Spleen (tissue), 11 donors: ENCODE measurements around the gene TRIM8. TPM values are rescaled to one million over a fixed set of nuclear protein-coding genes. Genes with fewer than 3 reads are reported as not detected.

Source experiments
- DNase-seq: peaks from one replicate; pipeline ENCODE4 v3.0.0-alpha.2; 2020
- H3K27ac ChIP-seq, 8 donors: fragments of 200-600 bp; sonication (generic) in 7 of 8; 1 replicate in 4 of 8; 2 replicates in 4 of 8; pipeline versions ENCODE4 v1.5.0 to v1.8.0; 2016 to 2021; ENCODE audit warnings: inconsistent platforms in 4 of 8, mild to moderate bottlenecking in 4 of 8, moderate library complexity in 1 of 8
- H3K27me3 ChIP-seq, 7 donors: fragments of 200-600 bp; sonication (generic) in 6 of 7; replicated peaks in 1 of 7; 1 replicate in 4 of 7; 2 replicates in 3 of 7; pipeline versions ENCODE4 v1.5.0 to v1.8.0; 2016 to 2021; ENCODE audit warnings: inconsistent platforms in 3 of 7, mild to moderate bottlenecking in 1 of 7
- H3K36me3 ChIP-seq, 6 donors: fragments of 200-600 bp; sonication (generic) in 5 of 6; 1 replicate in 4 of 6; 2 replicates in 2 of 6; pipeline versions ENCODE4 v1.5.0 to v1.8.0; 2016 to 2021; ENCODE audit warnings: inconsistent platforms in 2 of 6
- H3K4me1 ChIP-seq, 6 donors: fragments of 200-600 bp; sonication (generic) in 5 of 6; 1 replicate in 3 of 6; 2 replicates in 3 of 6; pipeline versions ENCODE4 v1.5.0 to v1.8.0; 2016 to 2021; ENCODE audit warnings: inconsistent platforms in 3 of 6
- H3K4me3 ChIP-seq, 8 donors: fragments of 200-600 bp; sonication (generic) in 7 of 8; 1 replicate in 4 of 8; 2 replicates in 4 of 8; pipeline versions ENCODE4 v1.5.0 to v1.8.0; 2016 to 2021; ENCODE audit warnings: inconsistent platforms in 4 of 8, mild to moderate bottlenecking in 4 of 8, moderate library complexity in 2 of 8
- H3K9me3 ChIP-seq, 8 donors: fragments of 200-600 bp; sonication (generic) in 7 of 8; 1 replicate in 4 of 8; 2 replicates in 4 of 8; pipeline versions ENCODE4 v1.5.0 to v1.8.0; 2016 to 2021; ENCODE audit warnings: inconsistent platforms in 4 of 8
- POLR2A ChIP-seq, 3 donors: fragments of 450-650 bp; IDR thresholded peaks; one replicate each; pipeline ENCODE4 v1.5.1; 2017; ENCODE audit warnings: antibody characterized with exemption in 3 of 3, mild to moderate bottlenecking in 1 of 3
- POLR2AphosphoS5 ChIP-seq, 3 donors: sonication (generic); formaldehyde crosslinking; IDR thresholded peaks; one replicate each; pipeline ENCODE4 v1.5.1; 2017; ENCODE audit warnings: antibody characterized with exemption in 3 of 3
- WGBS, 5 donors: extraction: QIAGEN DNeasy Blood & Tissue Kit in 3 of 5; methylation state at CpG; one replicate each; pipeline versions ENCODE4 v1.1.5 to v1.1.7; 2013 to 2018; 5-methylcytosine and 5-hydroxymethylcytosine counted together
- intact Hi-C: fragments of 100-400 bp; cut with DNase I; formaldehyde crosslinking; loops from one replicate; pipeline ENCODE4 v1.15.0; 2023; ENCODE audit warnings: low total_unique reads
- polyA plus RNA-seq, 3 donors: library from polyadenylated mRNA; stranded (reverse); fragments of 200-250 nt; gene quantifications; one replicate each; pipeline ENCODE4 v1.2.1, GENCODE V29; 2013
- total RNA-seq, 7 donors: library from RNA; depleted of rRNA in 3 of 7; stranded (reverse); fragments of >200 nt in 3 of 7; fragmentation: NEBNext Ultra II Directional in 4 of 7; extraction: Animal tissue kit (Norgen Biotek cat#: 25700) in 4 of 7; gene quantifications; one replicate each; pipeline versions ENCODE4 v1.1.0 to v1.2.1, GENCODE V29; 2016 to 2021
- TF ChIP-seq, protein P1 (sequence below), 11 experiments: fragments of 200-600 bp in 7 of 11; fragments of 450-650 bp in 4 of 11; sonication (generic) in 4 of 11; IDR thresholded peaks in 8 of 11; conservative IDR thresholded peaks in 3 of 11; 1 replicate in 7 of 11; 2 replicates in 4 of 11; pipeline versions ENCODE4 v1.4.0 to v1.8.0; 2016 to 2021; ENCODE audit warnings: antibody characterized with exemption in 11 of 11, inconsistent platforms in 4 of 11, mild to moderate bottlenecking in 1 of 11
- donor health status: healthy with polysubstance abuse.
- donor health status: DM: no; HTN: no; CAD: no; lungs with moderate emphysema.
- donor health status: DM: no; HTN: no; CAD: no.
- donor health status: Bipolar disorder and iron deficiency.
- donor health status: healthy.
- donor health status: DM: no; HTN: no; CAD: no.
- donor health status: DM: yes; HTN: yes; CAD: no.

The TRIM8 gene
- total and polyA plus RNA-seq, 10 donors, result 23.5 to 116 (median 87.8) TPM

DNA sequence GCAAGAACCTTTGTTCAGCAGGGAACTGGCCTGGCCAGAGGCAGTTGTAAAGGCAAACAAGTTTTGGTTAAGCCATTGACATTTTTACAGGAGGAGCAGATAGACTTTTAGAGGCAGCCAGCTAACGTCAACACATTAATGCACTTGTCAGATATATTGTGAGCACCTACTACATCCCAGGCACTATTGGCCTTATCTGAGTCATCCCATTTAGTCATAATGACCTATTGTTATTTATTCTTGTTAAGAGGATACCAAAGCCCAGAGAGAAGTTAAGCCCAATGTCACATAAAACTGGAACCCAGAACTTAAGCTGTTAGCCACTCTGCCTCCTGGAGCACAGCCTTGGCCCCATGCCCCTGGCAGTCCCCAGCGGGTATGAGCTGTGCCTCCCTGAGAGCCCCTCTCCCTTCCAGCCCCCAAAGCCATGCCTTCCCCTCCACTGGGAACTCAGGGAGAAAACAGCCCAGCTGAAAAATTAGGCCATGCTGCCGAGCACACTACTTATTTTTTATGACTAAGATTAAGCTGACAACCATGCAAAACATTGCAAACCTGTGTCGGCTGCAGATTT, 32.7 kb upstream of the TRIM8 start:
- Histone ChIP-seq H3K27ac (peak overlapping the region in 5 of 8 donors; percentile 14 to 55 (median 31)), H3K9me3 (no peaks in the 10 kb centered on the region), H3K4me3 (no peak overlapping the region), H3K36me3 (peaks cover 0 to 50% (median 10%) of the 10 kb centered on the region in 6 donors), H3K27me3 (no peaks in the 10 kb centered on the region), H3K4me1 (peaks cover 5 to 64% (median 36%) of the 10 kb centered on the region in 6 donors)
- intact Hi-C loops, result no loop called here
- 64 to 86% (median 70%) methylated on average over 4 of the region's 4 CpGs for WGBS, 5 donors
- no peak for DNase-seq
- TF ChIP-seq POLR2A (IDR thresholded peaks at IDR 0.05), result no peak
- no peak for TF ChIP-seq POLR2AphosphoS5 (IDR thresholded peaks at IDR 0.05)
- TF ChIP-seq, protein P1, sequence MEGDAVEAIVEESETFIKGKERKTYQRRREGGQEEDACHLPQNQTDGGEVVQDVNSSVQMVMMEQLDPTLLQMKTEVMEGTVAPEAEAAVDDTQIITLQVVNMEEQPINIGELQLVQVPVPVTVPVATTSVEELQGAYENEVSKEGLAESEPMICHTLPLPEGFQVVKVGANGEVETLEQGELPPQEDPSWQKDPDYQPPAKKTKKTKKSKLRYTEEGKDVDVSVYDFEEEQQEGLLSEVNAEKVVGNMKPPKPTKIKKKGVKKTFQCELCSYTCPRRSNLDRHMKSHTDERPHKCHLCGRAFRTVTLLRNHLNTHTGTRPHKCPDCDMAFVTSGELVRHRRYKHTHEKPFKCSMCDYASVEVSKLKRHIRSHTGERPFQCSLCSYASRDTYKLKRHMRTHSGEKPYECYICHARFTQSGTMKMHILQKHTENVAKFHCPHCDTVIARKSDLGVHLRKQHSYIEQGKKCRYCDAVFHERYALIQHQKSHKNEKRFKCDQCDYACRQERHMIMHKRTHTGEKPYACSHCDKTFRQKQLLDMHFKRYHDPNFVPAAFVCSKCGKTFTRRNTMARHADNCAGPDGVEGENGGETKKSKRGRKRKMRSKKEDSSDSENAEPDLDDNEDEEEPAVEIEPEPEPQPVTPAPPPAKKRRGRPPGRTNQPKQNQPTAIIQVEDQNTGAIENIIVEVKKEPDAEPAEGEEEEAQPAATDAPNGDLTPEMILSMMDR (IDR thresholded peaks at IDR 0.05 in 8 of 11, conservative IDR thresholded peaks at IDR 0.05 in 3 of 11), result no peak

DNA sequence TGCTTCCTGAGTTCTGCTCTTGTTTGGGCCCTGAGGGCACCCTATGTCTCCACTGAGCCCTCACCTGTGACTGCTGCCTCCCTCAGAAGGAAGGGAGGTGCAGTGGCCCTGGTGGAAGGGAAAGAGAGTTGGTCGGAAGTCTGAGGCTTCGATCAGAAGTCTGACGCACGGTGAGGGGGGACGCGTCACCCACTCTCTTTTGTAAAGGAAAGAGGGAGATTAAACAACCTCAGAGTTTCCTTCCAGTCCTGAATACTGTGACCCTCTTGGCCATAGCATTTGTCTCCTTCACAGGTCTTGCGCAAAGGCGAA, 31.4 kb upstream of the TRIM8 start:
- intact Hi-C loops, result no loop called here
- H3K27me3 ChIP-seq, result no peaks in the 10 kb centered on the region
- 32 to 69% (median 41%) methylated on average over 8 of the region's 8 CpGs for WGBS, 5 donors
- no peak overlapping the region for H3K4me3 ChIP-seq
- H3K4me1 ChIP-seq, result peaks cover 5 to 71% (median 37%) of the 10 kb centered on the region in 6 donors
- DNase-seq, result peak; percentile 66
- TF ChIP-seq POLR2A (IDR thresholded peaks at IDR 0.05) (no peak), POLR2AphosphoS5 (IDR thresholded peaks at IDR 0.05) (peak in 2 of 3 donors; percentile 51 to 52)
- TF ChIP-seq, protein P1 (IDR thresholded peaks at IDR 0.05 in 8 of 11, conservative IDR thresholded peaks at IDR 0.05 in 3 of 11), result no peak
- H3K9me3 ChIP-seq, result no peaks in the 10 kb centered on the region
- peaks cover 0 to 64% (median 23%) of the 10 kb centered on the region in 6 donors for H3K36me3 ChIP-seq
- peak overlapping the region; percentile 23 to 77 (median 60) for H3K27ac ChIP-seq

DNA sequence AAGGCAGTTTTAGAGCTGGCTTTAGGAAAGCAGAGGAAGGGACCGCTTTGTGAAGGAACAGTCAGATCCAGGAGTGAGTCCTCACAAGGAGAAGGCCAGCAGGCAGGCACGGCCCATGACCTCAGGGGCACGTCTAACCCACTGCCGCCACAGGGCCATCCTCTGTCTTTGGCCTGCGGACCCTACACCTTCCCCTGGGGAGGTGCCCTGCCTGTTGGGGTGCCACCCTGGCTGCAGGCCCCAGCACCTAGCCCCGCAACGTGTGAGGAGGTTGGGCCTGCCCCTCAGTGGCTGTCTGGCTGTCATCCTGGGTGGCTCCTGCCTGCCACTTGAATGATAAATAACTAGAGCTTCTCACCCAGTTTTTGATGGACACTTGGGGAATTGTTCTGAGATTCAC, 31.0 kb upstream of the TRIM8 start:
- Histone ChIP-seq H3K27me3 (no peaks in the 10 kb centered on the region), H3K4me1 (peaks cover 5 to 71% (median 37%) of the 10 kb centered on the region in 6 donors), H3K4me3 (no peak overlapping the region), H3K27ac (peak overlapping the region; percentile 23 to 77 (median 60)), H3K9me3 (no peaks in the 10 kb centered on the region), H3K36me3 (peaks cover 0 to 67% (median 26%) of the 10 kb centered on the region in 6 donors)
- no peak for DNase-seq
- intact Hi-C loops, result no loop called here
- TF ChIP-seq, protein P1 (IDR thresholded peaks at IDR 0.05 in 8 of 11, conservative IDR thresholded peaks at IDR 0.05 in 3 of 11), result no peak
- TF ChIP-seq POLR2A (IDR thresholded peaks at IDR 0.05) (no peak), POLR2AphosphoS5 (IDR thresholded peaks at IDR 0.05) (no peak)
- WGBS, 5 donors, result 73 to 80% (median 74%) methylated on average over 6 to 7 of the region's 7 CpGs

DNA sequence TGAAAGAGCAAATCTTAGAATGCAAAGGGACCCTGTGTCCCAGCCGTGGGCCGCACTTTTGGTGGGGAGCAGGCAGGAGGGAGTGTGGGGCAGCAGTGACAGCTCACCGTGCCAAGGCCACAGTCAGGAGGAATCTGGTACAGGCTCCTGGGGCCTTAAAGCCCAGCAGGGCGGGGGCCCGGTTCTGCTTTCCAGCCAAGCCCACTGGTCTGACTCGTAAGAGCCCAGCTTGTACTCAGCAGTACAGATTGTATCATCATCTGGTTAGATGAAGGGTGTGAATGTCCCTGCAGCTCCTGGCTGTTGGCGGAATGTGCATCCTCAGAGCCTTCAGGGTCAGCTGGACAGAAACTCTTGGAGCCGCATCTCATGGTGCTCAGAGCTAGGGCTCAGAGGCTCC, 30.5 kb upstream of the TRIM8 start:
- intact Hi-C loops, result no loop called here
- no peaks in the 10 kb centered on the region for H3K9me3 ChIP-seq
- H3K27me3 ChIP-seq, result no peaks in the 10 kb centered on the region
- DNase-seq, result peak; percentile 51
- WGBS, 5 donors, result 59 to 90% (median 75%) methylated on average over 5 to 8 of the region's 8 CpGs
- H3K36me3 ChIP-seq, result peaks cover 0 to 72% (median 28%) of the 10 kb centered on the region in 6 donors
- H3K4me3 ChIP-seq, result no peak overlapping the region
- TF ChIP-seq POLR2AphosphoS5 (IDR thresholded peaks at IDR 0.05), result no peak
- TF ChIP-seq, protein P1 (IDR thresholded peaks at IDR 0.05 in 8 of 11, conservative IDR thresholded peaks at IDR 0.05 in 3 of 11), result no peak
- TF ChIP-seq POLR2A (IDR thresholded peaks at IDR 0.05), result no peak
- peaks cover 5 to 66% (median 37%) of the 10 kb centered on the region in 6 donors for H3K4me1 ChIP-seq
- peak overlapping the region in 5 of 8 donors; percentile 54 to 77 (median 72) for H3K27ac ChIP-seq
